HCT116 (cell line): ENCODE data around the gene COBL. TPM values are rescaled to one million over a fixed set of nuclear protein-coding genes. Genes with fewer than 3 reads are reported as not detected.

Experiments used
- ATAC-seq: fragments of 200-7000 bp; cut with Tn5 transposase; 2 replicates; pipeline ENCODE4 v1.9.1; 2020; ENCODE audit warnings: mild to moderate bottlenecking, moderate library complexity
- BruUV-seq: library from RNA; stranded (reverse); fragments of 400-500 nt; replicated peaks from 2 replicates; lab custom pipeline; 2021; lab: Mats Ljungman, UMichigan
- CTCF ChIA-PET: fragments of 300-600 bp; sonication (Branson Sonifier 250); formaldehyde crosslinking; loops from one replicate; lab custom pipeline; 2021; ENCODE audit warnings: antibody characterized with exemption; lab: Charles Lee
- POLR2A ChIA-PET: fragments of 300-600, 350-600 bp; sonication (Branson Sonifier 250); formaldehyde crosslinking; loops from one replicate; lab custom pipeline; 2021; ENCODE audit warnings: antibody characterized with exemption; lab: Charles Lee
- RAD21 ChIA-PET, 2 experiments: fragments of 300-600 bp; sonication (Branson Sonifier 250); formaldehyde crosslinking; loops; one replicate each; lab custom pipeline; 2023; ENCODE audit warnings: low total read pairs in 2 of 2; ENCODE audit not compliant: uncharacterized antibody in 2 of 2, unreplicated experiment in 2 of 2, low non-redundant PET in 1 of 2; lab: Charles Lee
- DNase-seq: peaks from one replicate; pipeline ENCODE4 v3.0.0-alpha.2; 2010; ENCODE audit warnings: low read depth, low spot score
- H2AFZ ChIP-seq: fragments of 200-600 bp; shearing (Covaris generic), sonication (generic); 2 replicates; pipeline ENCODE4 v1.6.1; 2017; ENCODE audit warnings: low read depth, mixed run types, mixed read lengths, antibody characterized with exemption, low read length; ENCODE audit not compliant: poor library complexity, severe bottlenecking
- H3K27ac ChIP-seq: 2 replicates; pipeline ENCODE4 v1.5.1; 2012; ENCODE audit warnings: low read depth, low read length
- H3K27me3 ChIP-seq: fragments of 200-600 bp; sonication (generic); 2 replicates; pipeline ENCODE4 v1.6.1; 2016; ENCODE audit warnings: mixed run types, low read length, mixed read lengths; ENCODE audit not compliant: insufficient read depth
- H3K36me3 ChIP-seq, 2 experiments: fragments of 200-500 bp in 1 of 2; fragments of 200-600 bp in 1 of 2; sonication (Bioruptor generic) in 1 of 2; sonication (generic) in 1 of 2; 2 replicates each; pipeline versions ENCODE4 v1.5.1 to v1.6.1; 2014 to 2016; ENCODE audit warnings: low read length in 2 of 2, inconsistent platforms in 1 of 2, mixed read lengths in 1 of 2, mixed run types in 1 of 2; ENCODE audit not compliant: insufficient read depth in 2 of 2, control insufficient read depth in 1 of 2
- H3K4me1 ChIP-seq, 2 experiments: fragments of 200-600 bp in 1 of 2; sonication (generic) in 1 of 2; 2 replicates each; pipeline versions ENCODE4 v1.5.1 to v1.6.1; 2012 to 2017; ENCODE audit warnings: low read length in 2 of 2, inconsistent platforms in 1 of 2, mild to moderate bottlenecking in 1 of 2, mixed read lengths in 1 of 2, mixed run types in 1 of 2, moderate library complexity in 1 of 2; ENCODE audit not compliant: insufficient read depth in 2 of 2, control insufficient read depth in 1 of 2
- H3K4me2 ChIP-seq: fragments of 200-600 bp; sonication (generic); 2 replicates; pipeline ENCODE4 v1.6.1; 2017; ENCODE audit warnings: mixed run types, low read length, mixed read lengths
- H3K4me3 ChIP-seq, 2 experiments: fragments of 200-600 bp in 1 of 2; sonication (generic) in 1 of 2; replicated peaks in 1 of 2; 2 replicates each; pipeline ENCODE4 v1.5.1; 2011 to 2016; ENCODE audit warnings: low read length in 2 of 2, control low read depth in 1 of 2, low read depth in 1 of 2, mild to moderate bottlenecking in 1 of 2, mixed read lengths in 1 of 2, mixed run types in 1 of 2
- H3K79me2 ChIP-seq: fragments of 200-600 bp; sonication (generic); 2 replicates; pipeline ENCODE4 v1.6.1; 2017; ENCODE audit warnings: mild to moderate bottlenecking, mixed run types, low read length, moderate library complexity, mixed read lengths; ENCODE audit not compliant: insufficient read depth
- H3K9ac ChIP-seq: fragments of 200-600 bp; sonication (generic); 2 replicates; pipeline ENCODE4 v1.6.1; 2016; ENCODE audit warnings: low read length, mixed read lengths
- H3K9me2 ChIP-seq: fragments of 200-600 bp; sonication (generic), shearing (Covaris generic); 2 replicates; pipeline ENCODE4 v1.6.1; 2017; ENCODE audit warnings: mixed run types, mild to moderate bottlenecking, moderate library complexity; ENCODE audit not compliant: insufficient read depth
- H3K9me3 ChIP-seq, 2 experiments: fragments of 200-500 bp in 1 of 2; fragments of 200-600 bp in 1 of 2; sonication (Bioruptor generic) in 1 of 2; sonication (generic) in 1 of 2; 2 replicates each; pipeline ENCODE4 v1.6.1; 2014 to 2017; ENCODE audit warnings: low read length in 2 of 2, mixed read lengths in 2 of 2, inconsistent platforms in 1 of 2, low read depth in 1 of 2, mild to moderate bottlenecking in 1 of 2, mixed run types in 1 of 2, moderate library complexity in 1 of 2; ENCODE audit not compliant: control insufficient read depth in 1 of 2, insufficient read depth in 1 of 2
- H4K20me1 ChIP-seq: fragments of 200-600 bp; sonication (generic), shearing (Covaris generic); 2 replicates; pipeline ENCODE4 v1.6.1; 2017; ENCODE audit warnings: mixed run types, mild to moderate bottlenecking, moderate library complexity; ENCODE audit not compliant: insufficient read depth
- CEBPB ChIP-seq: IDR thresholded peaks from 2 replicates; pipeline ENCODE4 v1.6.1; 2012; ENCODE audit warnings: low read depth
- CTCF ChIP-seq, 3 experiments: fragments of 200-600 bp in 1 of 3; sonication (generic) in 1 of 3; IDR thresholded peaks in 2 of 3; conservative IDR thresholded peaks in 1 of 3; 2 replicates each; pipeline ENCODE4 v1.5.1; 2012 to 2017; ENCODE audit warnings: low read depth in 2 of 3, low read length in 2 of 3, antibody characterized with exemption in 1 of 3, borderline replicate concordance in 1 of 3, control low read depth in 1 of 3, mild to moderate bottlenecking in 1 of 3, mixed read lengths in 1 of 3, mixed run types in 1 of 3, moderate library complexity in 1 of 3; ENCODE audit not compliant: insufficient read depth in 1 of 3
- FOSL1 ChIP-seq: IDR thresholded peaks from 2 replicates; pipeline ENCODE4 v1.6.1; 2012; ENCODE audit warnings: low read depth
- POLR2AphosphoS5 ChIP-seq: IDR thresholded peaks from 2 replicates; pipeline ENCODE4 v1.6.1; 2011; ENCODE audit warnings: mild to moderate bottlenecking, low read depth, low read length, moderate library complexity
- RAD21 ChIP-seq: IDR thresholded peaks from 2 replicates; pipeline ENCODE4 v1.6.1; 2012; ENCODE audit warnings: low read depth, mild to moderate bottlenecking
- REST ChIP-seq: IDR thresholded peaks from 2 replicates; pipeline ENCODE4 v1.6.1; 2012; ENCODE audit warnings: low read depth
- SIN3A ChIP-seq: IDR thresholded peaks from 2 replicates; pipeline ENCODE4 v1.6.1; 2012; ENCODE audit warnings: low read depth
- SP1 ChIP-seq: IDR thresholded peaks from 2 replicates; pipeline ENCODE4 v1.6.1; 2012; ENCODE audit warnings: low read depth
- ZBTB33 ChIP-seq: IDR thresholded peaks from 2 replicates; pipeline ENCODE4 v1.6.1; 2011; ENCODE audit warnings: mild to moderate bottlenecking, low read length, moderate library complexity; ENCODE audit not compliant: insufficient replicate concordance; ENCODE audit errors: extremely low read depth
- intact Hi-C: fragments of 100-400 bp; cut with micrococcal nuclease; formaldehyde crosslinking; loops from 2 replicates; pipeline ENCODE4 v1.10.0; 2022
- total RNA-seq: library from RNA; stranded (reverse); gene quantifications from one replicate; pipeline ENCODE4 v1.2.1, GENCODE V29; 2021; ENCODE audit not compliant: unreplicated experiment

COBL gene
- total RNA-seq, 1 experiment from 2014 or later: 19.3 TPM

GRCh38 chr7:51243631-51244030 is 73.0 kb downstream of the COBL start:
- no peaks in the 10 kb centered on the region for H3K9me3 ChIP-seq
- no peak overlapping the region for H3K4me2 ChIP-seq
- H3K4me3 ChIP-seq: no peak overlapping the region
- ChIA-PET CTCF (no interaction called here), RAD21 (no interaction called here)
- no peak overlapping the region for H2AFZ ChIP-seq
- no peak for ATAC-seq
- intact Hi-C loops: no loop called here
- H3K36me3 ChIP-seq: no peaks in the 10 kb centered on the region
- H3K4me1 ChIP-seq: peaks cover 0 to under 1% of the 10 kb centered on the region in 2 experiments; a peak in 1 of 4 replicates
- BruUV-seq: no TSS peak
- no peaks in the 10 kb centered on the region for H3K27me3 ChIP-seq
- no peaks in the 10 kb centered on the region for H3K79me2 ChIP-seq
- no peaks in the 10 kb centered on the region for H3K9me2 ChIP-seq
- TF ChIP-seq ZBTB33: no peak
- TF ChIP-seq SP1: no peak
- TF ChIP-seq CEBPB: no peak
- no peak for TF ChIP-seq RAD21
- TF ChIP-seq, all 23 proteins: peak for 0
- H3K9ac ChIP-seq: no peak overlapping the region
- no peaks in the 10 kb centered on the region for H4K20me1 ChIP-seq
- H3K27ac ChIP-seq: no peak overlapping the region
- DNase-seq: no peak
- POLR2A ChIA-PET: no interaction called here

- H3K4me3 ChIP-seq: no peak overlapping the region
- CTCF ChIA-PET: interaction anchor here (1.2 kb wide), 2 partner anchors 18 to 82 kb away, joined by 3 read pairs; no protein-coding TSS in a partner anchor
- H3K4me2 ChIP-seq: no peak overlapping the region
- no peaks in the 10 kb centered on the region for H3K9me2 ChIP-seq
- no peak overlapping the region for H3K9ac ChIP-seq
- RAD21 ChIA-PET: no interaction called here
- DNase-seq (no peak), ATAC-seq (no peak)
- no peaks in the 10 kb centered on the region for H3K4me1 ChIP-seq
- H3K27me3 ChIP-seq: no peaks in the 10 kb centered on the region
- POLR2A ChIA-PET: no interaction called here
- no peaks in the 10 kb centered on the region for H3K79me2 ChIP-seq
- no peaks in the 10 kb centered on the region for H4K20me1 ChIP-seq
- H2AFZ ChIP-seq: no peak overlapping the region
- H3K36me3 ChIP-seq: no peaks in the 10 kb centered on the region
- TF ChIP-seq FOSL1 (no peak), CTCF (IDR thresholded peaks at IDR 0.05 in 2 of 3, conservative IDR thresholded peaks at IDR 0.05 in 1 of 3; ENCODE audit: borderline replicate concordance in 1 of 3, insufficient read depth in 1 of 3, low read depth in 2 of 3, low read length in 2 of 3) (no peak), REST (no peak), POLR2AphosphoS5 (no peak), SIN3A (no peak), SP1 (no peak)
- TF ChIP-seq, all 23 proteins: peak for 0
- intact Hi-C loops: no loop called here
- Histone ChIP-seq H3K9me3 (no peaks in the 10 kb centered on the region), H3K27ac (no peak overlapping the region)
- BruUV-seq: no TSS peak
Measured at GRCh38 chr7:51242881-51243518, 73.6 kb downstream of the COBL start.
